Type B pancreatic cell (in vitro differentiated cells): ENCODE results near the gene DSG2. TPM values are rescaled to one million over a fixed set of nuclear protein-coding genes. Genes with fewer than 3 reads are reported as not detected.

Experiments used
- DNase-seq: peaks from one replicate; pipeline ENCODE4 v3.0.0; 2021; ENCODE audit warnings: mixed read lengths; ENCODE audit not compliant: unreplicated experiment; ENCODE audit errors: extremely low spot score
- H3K27ac Mint-ChIP-seq: 2 replicates; pipeline ENCODE4 v1.8.0; 2021; ENCODE audit warnings: mild to moderate bottlenecking, mixed read lengths
- H3K27me3 Mint-ChIP-seq: 2 replicates; pipeline ENCODE4 v1.8.0; 2021; ENCODE audit warnings: mixed read lengths
- H3K36me3 Mint-ChIP-seq: 2 replicates; pipeline ENCODE4 v1.8.0; 2021; ENCODE audit warnings: mixed read lengths
- H3K4me1 Mint-ChIP-seq: one replicate; pipeline ENCODE4 v1.8.0; 2021; ENCODE audit warnings: mixed read lengths; ENCODE audit not compliant: unreplicated experiment
- H3K4me3 Mint-ChIP-seq: 2 replicates; pipeline ENCODE4 v1.8.0; 2021; ENCODE audit warnings: mild to moderate bottlenecking, mixed read lengths
- H3K9me3 Mint-ChIP-seq: 2 replicates; pipeline ENCODE4 v1.8.0; 2021; ENCODE audit warnings: mixed read lengths
- total RNA-seq: library from RNA; stranded (reverse); gene quantifications from 2 replicates; pipeline ENCODE4 v1.2.1, GENCODE V29; 2021; ENCODE audit warnings: low replicate concordance
- TF ChIP-seq, protein P1 (sequence below): fragments of 200-600 bp; sonication (generic); conservative IDR thresholded peaks from 2 replicates; pipeline ENCODE4 v1.5.0; 2021; ENCODE audit warnings: antibody characterized with exemption, mild to moderate bottlenecking

The DSG2 gene
- total RNA-seq, 1 donor from 2014 or later = 117 TPM

DNA sequence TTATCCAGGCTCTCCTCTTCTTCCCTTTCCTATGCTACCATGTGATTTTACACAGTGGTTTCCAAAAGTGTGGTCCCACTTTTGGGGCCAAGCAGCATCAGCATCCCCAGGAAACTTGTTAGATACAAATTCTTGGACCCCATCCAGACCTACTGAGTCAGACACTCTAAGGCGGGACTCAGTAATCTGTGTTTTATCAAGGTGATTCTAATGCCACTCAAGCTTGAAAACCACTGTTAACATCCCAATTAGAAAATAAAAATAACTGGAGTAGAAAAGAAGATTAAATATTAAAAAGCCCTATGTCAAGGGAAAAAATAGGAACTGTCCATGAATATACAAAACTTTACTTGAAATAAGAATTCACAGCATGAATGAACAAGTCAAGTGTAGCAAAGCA is 10.8 kb downstream of the DSG2 start:
- no peak overlapping the region for H3K27ac Mint-ChIP-seq
- H3K4me3 Mint-ChIP-seq = peak overlapping the region; percentile 27
- peaks cover 27% of the 10 kb centered on the region for H3K4me1 Mint-ChIP-seq
- no peak for DNase-seq
- H3K27me3 Mint-ChIP-seq = no peaks in the 10 kb centered on the region
- peaks cover 21% of the 10 kb centered on the region for H3K36me3 Mint-ChIP-seq
- TF ChIP-seq, protein P1, sequence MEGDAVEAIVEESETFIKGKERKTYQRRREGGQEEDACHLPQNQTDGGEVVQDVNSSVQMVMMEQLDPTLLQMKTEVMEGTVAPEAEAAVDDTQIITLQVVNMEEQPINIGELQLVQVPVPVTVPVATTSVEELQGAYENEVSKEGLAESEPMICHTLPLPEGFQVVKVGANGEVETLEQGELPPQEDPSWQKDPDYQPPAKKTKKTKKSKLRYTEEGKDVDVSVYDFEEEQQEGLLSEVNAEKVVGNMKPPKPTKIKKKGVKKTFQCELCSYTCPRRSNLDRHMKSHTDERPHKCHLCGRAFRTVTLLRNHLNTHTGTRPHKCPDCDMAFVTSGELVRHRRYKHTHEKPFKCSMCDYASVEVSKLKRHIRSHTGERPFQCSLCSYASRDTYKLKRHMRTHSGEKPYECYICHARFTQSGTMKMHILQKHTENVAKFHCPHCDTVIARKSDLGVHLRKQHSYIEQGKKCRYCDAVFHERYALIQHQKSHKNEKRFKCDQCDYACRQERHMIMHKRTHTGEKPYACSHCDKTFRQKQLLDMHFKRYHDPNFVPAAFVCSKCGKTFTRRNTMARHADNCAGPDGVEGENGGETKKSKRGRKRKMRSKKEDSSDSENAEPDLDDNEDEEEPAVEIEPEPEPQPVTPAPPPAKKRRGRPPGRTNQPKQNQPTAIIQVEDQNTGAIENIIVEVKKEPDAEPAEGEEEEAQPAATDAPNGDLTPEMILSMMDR = no peak
- no peaks in the 10 kb centered on the region for H3K9me3 Mint-ChIP-seq

DNA sequence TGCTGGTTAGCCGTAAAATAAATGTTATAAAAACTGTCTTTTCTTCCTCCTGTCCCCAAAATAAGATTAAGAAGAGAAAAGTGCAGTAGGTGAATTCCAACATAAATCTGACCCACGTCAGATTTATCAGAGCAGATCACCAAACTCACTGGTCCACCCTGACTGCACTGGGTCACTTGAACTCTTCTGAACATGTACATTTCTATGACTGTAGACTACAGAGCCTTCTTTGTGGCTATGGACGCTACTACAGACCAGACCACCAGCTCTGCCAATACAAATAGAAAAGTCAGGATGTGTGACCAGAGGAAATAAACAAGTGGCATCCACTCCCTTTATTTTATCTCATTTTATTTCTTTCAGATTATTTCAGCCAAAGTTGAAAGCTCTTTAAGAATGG is 11.6 kb downstream of the DSG2 start:
- DNase-seq = no peak
- H3K4me1 Mint-ChIP-seq = peaks cover 30% of the 10 kb centered on the region
- peaks cover 22% of the 10 kb centered on the region for H3K36me3 Mint-ChIP-seq
- TF ChIP-seq, protein P1 = no peak
- peak overlapping the region; percentile 70 for H3K4me3 Mint-ChIP-seq
- no peaks in the 10 kb centered on the region for H3K27me3 Mint-ChIP-seq
- H3K9me3 Mint-ChIP-seq = no peaks in the 10 kb centered on the region
- peak overlapping the region; percentile 98 for H3K27ac Mint-ChIP-seq

DNA sequence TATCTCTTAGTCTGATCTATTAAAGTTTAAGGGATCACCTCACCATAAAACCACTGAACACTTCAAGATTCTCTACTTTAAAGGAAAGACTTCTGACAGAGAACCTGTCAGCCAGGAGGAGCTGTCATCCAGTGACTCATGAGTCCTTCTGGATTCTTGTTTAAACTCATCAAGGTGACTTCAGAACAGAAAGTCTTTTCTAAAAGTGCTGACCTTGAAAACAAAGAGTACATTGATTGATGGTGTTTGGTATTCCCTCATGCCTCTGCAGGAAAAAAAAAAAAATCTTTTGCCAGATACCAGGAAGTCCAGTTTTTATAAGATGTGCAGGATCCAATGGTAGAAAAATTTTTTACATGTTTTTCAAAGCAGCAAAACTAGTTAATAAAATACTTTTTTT is 12.3 kb downstream of the DSG2 start:
- Mint-ChIP-seq H3K36me3 (peaks cover 22% of the 10 kb centered on the region), H3K4me1 (peaks cover 30% of the 10 kb centered on the region), H3K27ac (peak overlapping the region; percentile 98), H3K27me3 (no peaks in the 10 kb centered on the region), H3K4me3 (peak overlapping the region; percentile 70), H3K9me3 (no peaks in the 10 kb centered on the region)
- TF ChIP-seq, protein P1 = no peak
- DNase-seq = no peak

DNA sequence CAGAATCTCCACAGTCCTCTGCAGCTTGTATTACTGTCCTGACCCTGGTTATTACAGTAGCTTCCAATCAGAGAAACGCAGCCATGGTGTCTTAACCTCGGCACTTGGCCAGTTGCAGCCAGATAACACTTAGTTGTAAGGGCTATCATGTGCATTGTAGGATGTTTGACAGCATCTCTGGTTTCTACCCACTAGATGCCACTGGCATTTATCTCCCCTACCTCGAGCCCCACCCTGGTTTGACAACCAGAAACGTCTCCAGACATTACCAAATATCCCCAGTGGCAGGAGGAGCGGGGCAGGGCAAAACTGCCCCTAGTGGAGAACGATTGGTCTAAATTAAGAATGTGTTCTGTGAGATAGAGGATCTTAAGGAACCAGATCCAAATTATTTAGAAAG is 13.1 kb downstream of the DSG2 start:
- Mint-ChIP-seq H3K36me3 (peaks cover 22% of the 10 kb centered on the region), H3K4me3 (peak overlapping the region; percentile 49), H3K27ac (peak overlapping the region; percentile 98), H3K27me3 (no peaks in the 10 kb centered on the region), H3K4me1 (peaks cover 30% of the 10 kb centered on the region), H3K9me3 (no peaks in the 10 kb centered on the region)
- DNase-seq = no peak
- TF ChIP-seq, protein P1 = peak; percentile 53

DNA sequence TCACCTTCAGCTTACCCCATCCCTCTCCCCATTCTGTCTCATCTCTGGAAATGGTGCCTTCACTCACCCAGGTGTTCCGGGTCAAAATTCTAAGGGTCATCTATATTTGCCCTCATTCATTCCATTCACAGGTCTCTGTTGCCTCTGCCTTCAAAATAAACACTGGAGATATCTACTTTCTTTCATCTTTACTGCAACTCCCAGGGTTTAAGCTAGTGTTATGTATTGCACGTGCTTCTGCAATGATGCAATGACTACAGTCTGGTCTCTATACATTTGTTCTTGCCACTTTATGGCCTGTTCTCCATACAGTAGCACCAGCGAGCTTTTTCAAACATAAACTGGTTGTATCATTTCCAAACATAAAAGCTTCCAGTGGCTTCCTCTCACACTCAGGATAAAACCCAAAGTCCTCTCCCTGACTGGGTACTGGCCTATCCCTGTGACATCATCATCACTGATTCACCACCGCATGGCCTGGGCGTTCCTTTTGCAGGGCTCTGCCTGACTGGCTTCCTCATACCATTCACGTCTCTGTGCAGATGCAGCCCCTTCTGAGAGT is 14.3 kb downstream of the DSG2 start:
- DNase-seq = no peak
- no peaks in the 10 kb centered on the region for H3K27me3 Mint-ChIP-seq
- no peaks in the 10 kb centered on the region for H3K9me3 Mint-ChIP-seq
- H3K36me3 Mint-ChIP-seq = peaks cover 18% of the 10 kb centered on the region
- peak overlapping the region; percentile 98 for H3K27ac Mint-ChIP-seq
- H3K4me3 Mint-ChIP-seq = peak overlapping the region; percentile 59
- H3K4me1 Mint-ChIP-seq = peaks cover 30% of the 10 kb centered on the region
- TF ChIP-seq, protein P1 = no peak
